HG03565 (cell line): ENCODE data around the gene CXXC1.
"Not testable (repeated sequence)": the region's sequence is repeated elsewhere in the genome, so short reads cannot be mapped to it uniquely, and the experiment has no call there.

Experiments used
- ATAC-seq: cut with Tn5 transposase; IDR thresholded peaks from one replicate; pipeline ENCODE4 v1.9.1; 2021; ENCODE audit warnings: mild to moderate bottlenecking, moderate library complexity; ENCODE audit not compliant: unreplicated experiment

Gene CXXC1

GRCh38 chr18:50276452-50276851, 11.0 kb downstream of the CXXC1 start:
- no peak for ATAC-seq

GRCh38 chr18:50275503-50276036, 11.9 kb downstream of the CXXC1 start:
- no peak for ATAC-seq

- ATAC-seq = no peak
These were observed 12.6 kb downstream of the CXXC1 start for GRCh38 chr18:50274941-50275340.

- ATAC-seq = no peak
These were observed 13.4 kb downstream of the CXXC1 start for GRCh38 chr18:50274044-50274442.

- no peak for ATAC-seq
These were observed 14.1 kb downstream of the CXXC1 start for GRCh38 chr18:50273203-50274043.

GRCh38 chr18:50272568-50272967, 14.9 kb downstream of the CXXC1 start:
- no peak for ATAC-seq

- peak; percentile 71 for ATAC-seq
These were observed 19.3 kb downstream of the CXXC1 start for GRCh38 chr18:50268022-50268747.

GRCh38 chr18:50266248-50266704, 21.2 kb downstream of the CXXC1 start, which contains the start of gene CFAP53:
CFAP53 (minus strand) TSS chr18:50266495; CDS start chr18:50266404, 91 bp downstream.
- ATAC-seq = peak; percentile 60

- ATAC-seq = no peak
These were observed 24.5 kb downstream of the CXXC1 start for GRCh38 chr18:50262977-50263376.

GRCh38 chr18:50250935-50251334, 36.6 kb downstream of the CXXC1 start:
- ATAC-seq = no peak

GRCh38 chr18:50249576-50249975, 37.9 kb downstream of the CXXC1 start:
- ATAC-seq = no peak

- ATAC-seq = no peak
These were observed 39.9 kb downstream of the CXXC1 start for GRCh38 chr18:50247561-50247960.

GRCh38 chr18:50241768-50242167, 45.7 kb downstream of the CXXC1 start:
- ATAC-seq = not testable (repeated sequence)

- no peak for ATAC-seq
These were observed 47.4 kb downstream of the CXXC1 start for GRCh38 chr18:50240080-50240563.

GRCh38 chr18:50232419-50232818, 55.1 kb downstream of the CXXC1 start:
- no peak for ATAC-seq
